OCI-LY7 (cell line): Measurements from ENCODE around the gene ATP6V0E1. TPM values are rescaled to one million over a fixed set of nuclear protein-coding genes. Genes with fewer than 3 reads are reported as not detected.

Experiments used
- BruUV-seq: library from RNA; stranded (reverse); fragments of 400-500 nt; replicated peaks from 2 replicates; lab custom pipeline; 2021; lab: Mats Ljungman, UMichigan
- CTCF ChIA-PET: fragments of 300-600 bp; sonication (Branson Sonifier 250); formaldehyde crosslinking; loops from one replicate; lab custom pipeline; 2022; ENCODE audit warnings: antibody characterized with exemption; ENCODE audit not compliant: unreplicated experiment; lab: Charles Lee
- POLR2A ChIA-PET: fragments of 300-600 bp; sonication (Branson Sonifier 250); formaldehyde crosslinking; loops from one replicate; lab custom pipeline; 2022; ENCODE audit warnings: antibody characterized with exemption; lab: Charles Lee
- DNase-seq: peaks from one replicate; pipeline ENCODE4 v3.0.0-alpha.2; 2015; ENCODE audit warnings: low spot score
- H2AFZ ChIP-seq: fragments of 200-600 bp; sonication (generic), shearing (Covaris generic); 2 replicates; pipeline ENCODE4 v1.6.1; 2014; ENCODE audit warnings: mild to moderate bottlenecking, antibody characterized with exemption, low read length, moderate library complexity
- H3K27ac ChIP-seq: fragments of 200-600 bp; sonication (generic); 2 replicates; pipeline ENCODE4 v1.5.1; 2014; ENCODE audit warnings: mixed run types, low read depth, mild to moderate bottlenecking, moderate library complexity, low read length, inconsistent platforms; ENCODE audit not compliant: poor library complexity, severe bottlenecking
- H3K36me3 ChIP-seq: fragments of 200-600 bp; sonication (generic); 2 replicates; pipeline ENCODE4 v1.6.1; 2014; ENCODE audit warnings: mild to moderate bottlenecking, antibody characterized with exemption, low read length, moderate library complexity, mixed read lengths; ENCODE audit not compliant: insufficient read depth
- H3K4me1 ChIP-seq: fragments of 200-600 bp; sonication (generic); 2 replicates; pipeline ENCODE4 v1.5.1; 2014; ENCODE audit warnings: mild to moderate bottlenecking, low read length; ENCODE audit not compliant: insufficient read depth, poor library complexity, severe bottlenecking
- H3K4me2 ChIP-seq: fragments of 200-600 bp; sonication (generic); 2 replicates; pipeline ENCODE4 v1.6.1; 2014; ENCODE audit warnings: mild to moderate bottlenecking, low read length
- H3K4me3 ChIP-seq: fragments of 200-600 bp; sonication (generic); 2 replicates; pipeline ENCODE4 v1.5.1; 2014; ENCODE audit warnings: mild to moderate bottlenecking, low read depth, low read length; ENCODE audit not compliant: poor library complexity, severe bottlenecking
- H3K79me2 ChIP-seq: fragments of 200-600 bp; sonication (generic); 2 replicates; pipeline ENCODE4 v1.6.1; 2016; ENCODE audit warnings: low read depth, mild to moderate bottlenecking, low read length, moderate library complexity, mixed read lengths; ENCODE audit not compliant: insufficient read depth
- H3K9me2 ChIP-seq: fragments of 200-600 bp; sonication (generic); 2 replicates; pipeline ENCODE4 v1.6.1; 2016; ENCODE audit warnings: mild to moderate bottlenecking, low read length, mixed read lengths; ENCODE audit not compliant: insufficient read depth
- H3K9me3 ChIP-seq: fragments of 200-600 bp; sonication (generic); 2 replicates; pipeline ENCODE4 v1.6.1; 2014; ENCODE audit warnings: mild to moderate bottlenecking, mixed run types, low read length, mixed read lengths
- H4K20me1 ChIP-seq: fragments of 200-600 bp; sonication (generic); 2 replicates; pipeline ENCODE4 v1.6.1; 2014; ENCODE audit warnings: mild to moderate bottlenecking, antibody characterized with exemption, low read length, moderate library complexity, mixed read lengths; ENCODE audit not compliant: insufficient read depth
- CTCF ChIP-seq: fragments of 200-600 bp; sonication (generic); conservative IDR thresholded peaks from 2 replicates; pipeline ENCODE4 v1.5.1; 2014; ENCODE audit warnings: mild to moderate bottlenecking, antibody characterized with exemption, low read length, moderate library complexity, mixed read lengths
- EZH2phosphoT487 ChIP-seq: fragments of 200-600 bp; sonication (generic); IDR thresholded peaks from 2 replicates; pipeline ENCODE4 v1.6.1; 2018; ENCODE audit warnings: low read depth, borderline replicate concordance, mild to moderate bottlenecking, mixed run types, antibody characterized with exemption, low read length, moderate library complexity, mixed read lengths
- intact Hi-C: fragments of 100-400 bp; cut with micrococcal nuclease; formaldehyde crosslinking; loops from one replicate; pipeline ENCODE4 v1.10.0; 2022; ENCODE audit not compliant: unreplicated experiment
- total RNA-seq, 2 experiments: library from RNA; depleted of rRNA in 1 of 2; stranded (reverse); fragments of >200 nt in 1 of 2; shearing (Covaris generic) in 1 of 2; gene quantifications; 2 replicates each; pipeline ENCODE4 v1.2.3, GENCODE V29; 2014 to 2022

Gene ATP6V0E1
- total RNA-seq, 2 experiments from 2014 or later, result 39.9 to 59.4 TPM

- intact Hi-C loops, result no loop called here
- no peak for DNase-seq
- H3K4me1 ChIP-seq, result no peaks in the 10 kb centered on the region
- no peak overlapping the region for H3K4me2 ChIP-seq
- ChIA-PET CTCF (no interaction called here), POLR2A (interaction anchor here (1.1 kb wide), 1 partner anchor 135 kb away, joined by 4 read pairs; no protein-coding TSS in a partner anchor)
- no peak overlapping the region for H3K4me3 ChIP-seq
- no peak overlapping the region for H2AFZ ChIP-seq
- no TSS peak for BruUV-seq
- no peaks in the 10 kb centered on the region for H3K9me2 ChIP-seq
- H3K79me2 ChIP-seq, result no peaks in the 10 kb centered on the region
- no peak for TF ChIP-seq CTCF
- no peak for TF ChIP-seq EZH2phosphoT487
- peaks cover 37% of the 10 kb centered on the region for H3K36me3 ChIP-seq
- H3K9me3 ChIP-seq, result no peaks in the 10 kb centered on the region
- H4K20me1 ChIP-seq, result no peaks in the 10 kb centered on the region
- no peak overlapping the region for H3K27ac ChIP-seq
These were observed 38.4 kb upstream of the ATP6V0E1 start for GRCh38 chr5:172945151-172945550.

GRCh38 chr5:172946146-172946545, 37.4 kb upstream of the ATP6V0E1 start:
- Histone ChIP-seq H3K4me2 (no peak overlapping the region), H3K79me2 (no peaks in the 10 kb centered on the region), H3K9me3 (no peaks in the 10 kb centered on the region), H3K9me2 (no peaks in the 10 kb centered on the region), H3K36me3 (peaks cover 32% of the 10 kb centered on the region), H3K4me1 (no peaks in the 10 kb centered on the region), H3K27ac (no peak overlapping the region), H2AFZ (no peak overlapping the region), H4K20me1 (no peaks in the 10 kb centered on the region), H3K4me3 (no peak overlapping the region)
- no peak for TF ChIP-seq CTCF
- no peak for TF ChIP-seq EZH2phosphoT487
- POLR2A ChIA-PET, result no interaction called here
- no TSS peak for BruUV-seq
- CTCF ChIA-PET, result no interaction called here
- DNase-seq, result no peak
- intact Hi-C loops, result no loop called here

- no peaks in the 10 kb centered on the region for H3K4me1 ChIP-seq
- H3K9me2 ChIP-seq, result no peaks in the 10 kb centered on the region
- BruUV-seq, result no TSS peak
- H3K27ac ChIP-seq, result no peak overlapping the region
- no peaks in the 10 kb centered on the region for H3K9me3 ChIP-seq
- POLR2A ChIA-PET, result no interaction called here
- no peak for DNase-seq
- no peak overlapping the region for H3K4me3 ChIP-seq
- peaks cover 33% of the 10 kb centered on the region for H3K36me3 ChIP-seq
- CTCF ChIA-PET, result no interaction called here
- no peak overlapping the region for H3K4me2 ChIP-seq
- intact Hi-C loops, result no loop called here
- no peaks in the 10 kb centered on the region for H3K79me2 ChIP-seq
- no peak overlapping the region for H2AFZ ChIP-seq
- no peaks in the 10 kb centered on the region for H4K20me1 ChIP-seq
- TF ChIP-seq CTCF, result no peak
- no peak for TF ChIP-seq EZH2phosphoT487
These were observed 34.1 kb upstream of the ATP6V0E1 start for GRCh38 chr5:172949426-172949825.
